Spleen (tissue), 11 donors: ENCODE results near the gene CCDC107. TPM values are rescaled to one million over a fixed set of nuclear protein-coding genes. Genes with fewer than 3 reads are reported as not detected.

Source experiments
- DNase-seq: peaks from one replicate; pipeline ENCODE4 v3.0.0-alpha.2; 2020
- H3K27ac ChIP-seq, 8 donors: fragments of 200-600 bp; sonication (generic) in 7 of 8; 1 replicate in 4 of 8; 2 replicates in 4 of 8; pipeline versions ENCODE4 v1.5.0 to v1.8.0; 2016 to 2021; ENCODE audit warnings: inconsistent platforms in 4 of 8, mild to moderate bottlenecking in 4 of 8, moderate library complexity in 1 of 8
- H3K27me3 ChIP-seq, 7 donors: fragments of 200-600 bp; sonication (generic) in 6 of 7; replicated peaks in 1 of 7; 1 replicate in 4 of 7; 2 replicates in 3 of 7; pipeline versions ENCODE4 v1.5.0 to v1.8.0; 2016 to 2021; ENCODE audit warnings: inconsistent platforms in 3 of 7, mild to moderate bottlenecking in 1 of 7
- H3K36me3 ChIP-seq, 6 donors: fragments of 200-600 bp; sonication (generic) in 5 of 6; 1 replicate in 4 of 6; 2 replicates in 2 of 6; pipeline versions ENCODE4 v1.5.0 to v1.8.0; 2016 to 2021; ENCODE audit warnings: inconsistent platforms in 2 of 6
- H3K4me1 ChIP-seq, 6 donors: fragments of 200-600 bp; sonication (generic) in 5 of 6; 1 replicate in 3 of 6; 2 replicates in 3 of 6; pipeline versions ENCODE4 v1.5.0 to v1.8.0; 2016 to 2021; ENCODE audit warnings: inconsistent platforms in 3 of 6
- H3K4me3 ChIP-seq, 8 donors: fragments of 200-600 bp; sonication (generic) in 7 of 8; 1 replicate in 4 of 8; 2 replicates in 4 of 8; pipeline versions ENCODE4 v1.5.0 to v1.8.0; 2016 to 2021; ENCODE audit warnings: inconsistent platforms in 4 of 8, mild to moderate bottlenecking in 4 of 8, moderate library complexity in 2 of 8
- H3K9me3 ChIP-seq, 8 donors: fragments of 200-600 bp; sonication (generic) in 7 of 8; 1 replicate in 4 of 8; 2 replicates in 4 of 8; pipeline versions ENCODE4 v1.5.0 to v1.8.0; 2016 to 2021; ENCODE audit warnings: inconsistent platforms in 4 of 8
- POLR2A ChIP-seq, 3 donors: fragments of 450-650 bp; IDR thresholded peaks; one replicate each; pipeline ENCODE4 v1.5.1; 2017; ENCODE audit warnings: antibody characterized with exemption in 3 of 3, mild to moderate bottlenecking in 1 of 3
- POLR2AphosphoS5 ChIP-seq, 3 donors: sonication (generic); formaldehyde crosslinking; IDR thresholded peaks; one replicate each; pipeline ENCODE4 v1.5.1; 2017; ENCODE audit warnings: antibody characterized with exemption in 3 of 3
- WGBS, 5 donors: extraction: QIAGEN DNeasy Blood & Tissue Kit in 3 of 5; methylation state at CpG; one replicate each; pipeline versions ENCODE4 v1.1.5 to v1.1.7; 2013 to 2018; 5-methylcytosine and 5-hydroxymethylcytosine counted together
- intact Hi-C: fragments of 100-400 bp; cut with DNase I; formaldehyde crosslinking; loops from one replicate; pipeline ENCODE4 v1.15.0; 2023; ENCODE audit warnings: low total_unique reads
- polyA plus RNA-seq, 3 donors: library from polyadenylated mRNA; stranded (reverse); fragments of 200-250 nt; gene quantifications; one replicate each; pipeline ENCODE4 v1.2.1, GENCODE V29; 2013
- total RNA-seq, 7 donors: library from RNA; depleted of rRNA in 3 of 7; stranded (reverse); fragments of >200 nt in 3 of 7; fragmentation: NEBNext Ultra II Directional in 4 of 7; extraction: Animal tissue kit (Norgen Biotek cat#: 25700) in 4 of 7; gene quantifications; one replicate each; pipeline versions ENCODE4 v1.1.0 to v1.2.1, GENCODE V29; 2016 to 2021
- TF ChIP-seq, protein P1 (sequence below), 11 experiments: fragments of 200-600 bp in 7 of 11; fragments of 450-650 bp in 4 of 11; sonication (generic) in 4 of 11; IDR thresholded peaks in 8 of 11; conservative IDR thresholded peaks in 3 of 11; 1 replicate in 7 of 11; 2 replicates in 4 of 11; pipeline versions ENCODE4 v1.4.0 to v1.8.0; 2016 to 2021; ENCODE audit warnings: antibody characterized with exemption in 11 of 11, inconsistent platforms in 4 of 11, mild to moderate bottlenecking in 1 of 11
- donor health status: healthy with polysubstance abuse.
- donor health status: DM: no; HTN: no; CAD: no; lungs with moderate emphysema.
- donor health status: DM: no; HTN: no; CAD: no.
- donor health status: Bipolar disorder and iron deficiency.
- donor health status: healthy.
- donor health status: DM: no; HTN: no; CAD: no.
- donor health status: DM: yes; HTN: yes; CAD: no.

CCDC107 gene
- total and polyA plus RNA-seq, 10 donors = 14.4 to 46.9 (median 21.3) TPM

GRCh38 chr9:35687972-35688557 lies 30.0 kb downstream of the CCDC107 start:
- no peak for DNase-seq
- peaks cover 0 to 25% (median 4%) of the 10 kb centered on the region in 6 donors for H3K36me3 ChIP-seq
- no peak for TF ChIP-seq POLR2A (IDR thresholded peaks at IDR 0.05)
- no peak for TF ChIP-seq POLR2AphosphoS5 (IDR thresholded peaks at IDR 0.05)
- TF ChIP-seq, protein P1, sequence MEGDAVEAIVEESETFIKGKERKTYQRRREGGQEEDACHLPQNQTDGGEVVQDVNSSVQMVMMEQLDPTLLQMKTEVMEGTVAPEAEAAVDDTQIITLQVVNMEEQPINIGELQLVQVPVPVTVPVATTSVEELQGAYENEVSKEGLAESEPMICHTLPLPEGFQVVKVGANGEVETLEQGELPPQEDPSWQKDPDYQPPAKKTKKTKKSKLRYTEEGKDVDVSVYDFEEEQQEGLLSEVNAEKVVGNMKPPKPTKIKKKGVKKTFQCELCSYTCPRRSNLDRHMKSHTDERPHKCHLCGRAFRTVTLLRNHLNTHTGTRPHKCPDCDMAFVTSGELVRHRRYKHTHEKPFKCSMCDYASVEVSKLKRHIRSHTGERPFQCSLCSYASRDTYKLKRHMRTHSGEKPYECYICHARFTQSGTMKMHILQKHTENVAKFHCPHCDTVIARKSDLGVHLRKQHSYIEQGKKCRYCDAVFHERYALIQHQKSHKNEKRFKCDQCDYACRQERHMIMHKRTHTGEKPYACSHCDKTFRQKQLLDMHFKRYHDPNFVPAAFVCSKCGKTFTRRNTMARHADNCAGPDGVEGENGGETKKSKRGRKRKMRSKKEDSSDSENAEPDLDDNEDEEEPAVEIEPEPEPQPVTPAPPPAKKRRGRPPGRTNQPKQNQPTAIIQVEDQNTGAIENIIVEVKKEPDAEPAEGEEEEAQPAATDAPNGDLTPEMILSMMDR (IDR thresholded peaks at IDR 0.05 in 8 of 11, conservative IDR thresholded peaks at IDR 0.05 in 3 of 11) = no peak
- H3K27ac ChIP-seq = peak overlapping the region in 3 of 8 donors; percentile 84 to 90 (median 88)
- WGBS, 5 donors = 56 to 95% (median 90%) methylated on average over 1 to 2 of the region's 2 CpGs
- intact Hi-C loops = no loop called here
- H3K9me3 ChIP-seq = no peaks in the 10 kb centered on the region
- H3K27me3 ChIP-seq = peaks cover 0 to 7% (median 0%) of the 10 kb centered on the region in 7 donors
- H3K4me1 ChIP-seq = peaks cover 0 to 64% (median 22%) of the 10 kb centered on the region in 6 donors
- H3K4me3 ChIP-seq = peak overlapping the region in 5 of 8 donors; percentile 13 to 83 (median 71)

DNA sequence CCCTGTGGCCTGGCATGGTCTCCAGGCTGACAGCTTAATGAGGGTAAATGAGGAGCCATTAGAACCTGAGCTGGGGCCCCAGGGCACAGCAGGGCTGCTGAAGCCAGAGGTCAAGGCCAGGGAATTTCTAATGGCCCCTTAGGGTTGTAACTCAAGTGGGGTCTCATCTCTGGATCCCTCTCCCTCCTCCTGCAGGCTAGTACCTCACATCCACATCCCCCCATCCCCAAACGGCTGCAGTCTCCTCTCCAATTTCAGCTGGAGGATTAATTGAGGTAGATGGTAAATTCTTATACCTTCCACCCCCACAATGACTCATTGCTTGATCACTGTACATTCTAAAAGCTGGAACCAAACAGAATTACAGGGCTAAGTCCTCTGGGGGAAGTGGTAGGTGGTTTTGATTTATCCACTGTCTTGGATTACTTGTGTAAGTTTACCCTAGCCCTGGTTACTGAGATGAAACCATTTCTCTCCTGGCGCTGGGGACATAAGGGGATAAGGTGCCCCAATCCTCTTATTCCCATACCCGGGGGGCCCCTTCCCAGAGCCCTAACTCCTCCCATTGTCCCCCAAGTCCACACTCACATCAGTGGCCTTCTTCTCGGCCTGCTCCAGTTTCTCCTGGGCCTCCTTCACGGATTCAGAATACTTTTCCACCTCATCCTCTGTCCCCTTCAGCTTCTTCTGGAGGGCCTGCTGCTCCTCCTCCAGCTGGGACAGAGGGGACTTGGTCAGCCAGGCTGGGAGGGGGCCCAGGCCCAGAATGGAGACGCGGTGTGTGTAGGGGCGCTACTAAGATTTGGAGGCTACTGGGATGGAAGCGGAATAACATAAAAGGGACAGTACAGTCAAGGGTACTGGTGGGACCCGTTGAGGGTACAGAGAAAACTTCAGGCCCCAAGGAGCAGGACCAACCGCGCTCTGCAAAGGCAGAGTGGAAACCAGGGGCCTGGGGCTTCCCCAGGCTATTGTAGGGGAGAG lies 30.8 kb downstream of the CCDC107 start:
- H3K4me1 ChIP-seq = peaks cover 0 to 64% (median 22%) of the 10 kb centered on the region in 6 donors

GRCh38 chr9:35689542-35690293 lies 31.6 kb downstream of the CCDC107 start, which contains the start of gene TPM2:
Gene TPM2, minus strand, starts transcription at chr9:35689925. Its CDS starts 108 bp downstream, at chr9:35689817.
- peaks cover 0 to 7% (median 0%) of the 10 kb centered on the region in 7 donors for H3K27me3 ChIP-seq
- peaks cover 0 to 64% (median 22%) of the 10 kb centered on the region in 6 donors for H3K4me1 ChIP-seq
- intact Hi-C loops = no loop called here
- no peak for DNase-seq
- TF ChIP-seq, protein P1 (IDR thresholded peaks at IDR 0.05 in 8 of 11, conservative IDR thresholded peaks at IDR 0.05 in 3 of 11) = no peak
- TF ChIP-seq POLR2AphosphoS5 (IDR thresholded peaks at IDR 0.05) = peak; percentile 65 to 86 (median 78)
- no peaks in the 10 kb centered on the region for H3K9me3 ChIP-seq
- peak within 1 kb of the TSS; percentile 48 to 90 (median 86) for H3K27ac ChIP-seq
- 27 to 74% (median 37%) methylated on average over 35 to 61 of the region's 61 CpGs for WGBS, 5 donors
- H3K4me3 ChIP-seq = peak within 1 kb of the TSS; percentile 55 to 83 (median 69)
- H3K36me3 ChIP-seq = peaks cover 0 to 9% (median 3%) of the 10 kb centered on the region in 6 donors

More for the DNA sequence above, 30.8 kb downstream of the CCDC107 start:
- no peak for DNase-seq
- H3K27me3 ChIP-seq = peaks cover 0 to 7% (median 0%) of the 10 kb centered on the region in 7 donors
- TF ChIP-seq POLR2AphosphoS5 (IDR thresholded peaks at IDR 0.05) (no peak), POLR2A (IDR thresholded peaks at IDR 0.05) (no peak)
- TF ChIP-seq, protein P1 (IDR thresholded peaks at IDR 0.05 in 8 of 11, conservative IDR thresholded peaks at IDR 0.05 in 3 of 11) = no peak
- intact Hi-C loops = no loop called here
- 71 to 88% (median 82%) methylated on average over 12 of the region's 12 CpGs for WGBS, 5 donors
- H3K27ac ChIP-seq = peak overlapping the region in 7 of 8 donors; percentile 41 to 90 (median 86)
- peaks cover 0 to 17% (median 4%) of the 10 kb centered on the region in 6 donors for H3K36me3 ChIP-seq
- H3K9me3 ChIP-seq = no peaks in the 10 kb centered on the region
- H3K4me3 ChIP-seq = peak overlapping the region; percentile 12 to 83 (median 69)
